Natural killer cell (primary cell): ENCODE results near the gene IL22RA1. TPM values are rescaled to one million over a fixed set of nuclear protein-coding genes. Genes with fewer than 3 reads are reported as not detected.

Experiments
- ATAC-seq, 3 donors: fragments of 150-1000 bp in 2 of 3; fragments of 200-7000 bp in 1 of 3; cut with Tn5 transposase; 1 replicate in 1 of 3; 2 replicates in 2 of 3; pipeline ENCODE4 v1.10.0; 2021; ENCODE audit warnings: mild to moderate bottlenecking in 2 of 3, moderate library complexity in 2 of 3
- DNase-seq, 2 donors: peaks; one replicate each; pipeline versions ENCODE4 v3.0.0 to v3.0.0-alpha.2; 2013 to 2021; ENCODE audit warnings: mixed read lengths in 1 of 2
- H3K27ac ChIP-seq: one replicate; pipeline ENCODE4 v1.5.1; 2013; ENCODE audit warnings: mild to moderate bottlenecking, low read length
- H3K27me3 ChIP-seq: one replicate; pipeline ENCODE4 v1.6.1; 2013; ENCODE audit warnings: low read length; ENCODE audit not compliant: control insufficient read depth, insufficient read depth
- H3K36me3 ChIP-seq: one replicate; pipeline ENCODE4 v1.6.1; 2013; ENCODE audit warnings: low read length; ENCODE audit not compliant: control insufficient read depth, insufficient read depth
- H3K4me1 ChIP-seq: one replicate; pipeline ENCODE4 v1.6.1; 2013; ENCODE audit warnings: low read length; ENCODE audit not compliant: control insufficient read depth, insufficient read depth
- H3K4me3 ChIP-seq: one replicate; pipeline ENCODE4 v1.5.1; 2013; ENCODE audit warnings: low read length
- H3K9me3 ChIP-seq: one replicate; pipeline ENCODE4 v1.6.1; 2013; ENCODE audit warnings: low read length; ENCODE audit not compliant: control insufficient read depth, insufficient read depth
- H3K27ac Mint-ChIP-seq, 2 donors: one replicate each; pipeline ENCODE4 v1.8.0; 2022; ENCODE audit warnings: mild to moderate bottlenecking in 2 of 2, mixed read lengths in 2 of 2, moderate library complexity in 1 of 2
- H3K27me3 Mint-ChIP-seq, 2 donors: one replicate each; pipeline ENCODE4 v1.8.0; 2022; ENCODE audit warnings: low read depth in 2 of 2, mixed read lengths in 2 of 2
- H3K36me3 Mint-ChIP-seq: one replicate; pipeline ENCODE4 v1.8.0; 2022; ENCODE audit warnings: mixed read lengths
- H3K4me1 Mint-ChIP-seq, 2 donors: one replicate each; pipeline ENCODE4 v1.8.0; 2022; ENCODE audit warnings: mixed read lengths in 2 of 2
- H3K4me3 Mint-ChIP-seq: one replicate; pipeline ENCODE4 v1.8.0; 2022; ENCODE audit warnings: mild to moderate bottlenecking, moderate library complexity, mixed read lengths
- H3K9me3 Mint-ChIP-seq, 2 donors: one replicate each; pipeline ENCODE4 v1.8.0; 2022; ENCODE audit warnings: mixed read lengths in 2 of 2
- CTCF ChIP-seq: fragments of 200-600 bp; IDR thresholded peaks from one replicate; pipeline ENCODE4 v1.8.0; 2022; ENCODE audit warnings: antibody characterized with exemption
- WGBS: methylation state at CpG from one replicate; pipeline ENCODE4 v1.1.7; 2013; ENCODE audit warnings: missing lambda C conversion rate; ENCODE audit not compliant: insufficient coverage; 5-methylcytosine and 5-hydroxymethylcytosine counted together
- intact Hi-C: fragments of 100-400 bp; cut with micrococcal nuclease; formaldehyde crosslinking; loops from one replicate; pipeline ENCODE4 v1.14.2; 2022
- total RNA-seq, 4 donors: library from RNA; stranded (reverse); fragments of 120-200 nt in 1 of 4; gene quantifications; one replicate each; pipeline versions ENCODE4 v1.2.3 to v1.2.4, GENCODE V29; 2013 to 2022

IL22RA1 gene
- total RNA-seq, 3 donors from 2014 or later (not counting 1 experiment from before 2014, with no cell fraction given): not detected

GRCh38 chr1:24127801-24128363 is 15.1 kb downstream of the IL22RA1 start:
- Histone ChIP-seq H3K27me3 (no peaks in the 10 kb centered on the region), H3K4me3 (no peak overlapping the region), H3K9me3 (no peaks in the 10 kb centered on the region), H3K36me3 (no peaks in the 10 kb centered on the region), H3K4me1 (no peaks in the 10 kb centered on the region), H3K27ac (no peak overlapping the region)
- DNase-seq (no peak), ATAC-seq (no peak)
- Mint-ChIP-seq H3K4me3 (no peak overlapping the region), H3K36me3 (no peaks in the 10 kb centered on the region), H3K27me3 (peaks cover 0 to 3% of the 10 kb centered on the region in 2 donors), H3K9me3 (no peaks in the 10 kb centered on the region), H3K4me1 (no peaks in the 10 kb centered on the region), H3K27ac (no peak overlapping the region)
- 91% methylated on average over 7 of the region's 7 CpGs for WGBS
- intact Hi-C loops: no loop called here
- no peak for TF ChIP-seq CTCF

DNA sequence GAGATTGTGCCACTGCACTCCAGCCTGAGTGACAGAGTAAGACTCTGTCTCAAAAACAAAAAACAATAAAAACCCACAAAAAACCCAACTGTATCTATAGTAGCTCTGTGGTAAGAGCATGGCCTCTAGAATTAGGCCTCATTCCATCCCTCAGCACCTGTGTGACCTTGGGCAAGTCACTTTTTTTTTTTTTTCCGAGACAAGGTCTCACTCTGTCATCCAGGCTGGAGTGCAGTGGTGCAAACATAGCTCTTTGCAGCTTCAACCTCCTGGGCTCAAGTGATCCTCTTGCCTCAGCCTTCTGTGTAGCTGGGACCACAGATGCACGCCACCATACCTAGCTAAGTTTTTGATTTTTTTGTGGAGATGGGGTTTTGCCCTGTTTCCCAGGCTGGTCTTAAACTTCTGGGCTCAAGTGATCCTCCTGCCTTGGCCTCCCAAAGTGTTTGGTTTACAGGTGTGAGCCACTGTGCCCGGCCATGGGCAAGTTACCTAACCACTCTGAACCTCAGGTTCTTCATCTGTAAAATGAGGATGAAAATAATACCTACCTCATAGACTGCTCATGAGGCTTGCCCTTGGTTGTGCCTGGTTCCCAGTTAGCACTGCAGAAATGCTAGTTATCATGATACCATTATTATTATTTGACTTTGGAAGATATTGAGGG is 15.7 kb downstream of the IL22RA1 start:
- no peak for TF ChIP-seq CTCF
- Mint-ChIP-seq H3K9me3 (no peaks in the 10 kb centered on the region), H3K27ac (no peak overlapping the region), H3K36me3 (no peaks in the 10 kb centered on the region), H3K27me3 (peaks cover 0 to 3% of the 10 kb centered on the region in 2 donors), H3K4me3 (no peak overlapping the region), H3K4me1 (no peaks in the 10 kb centered on the region)
- ATAC-seq (no peak), DNase-seq (no peak)
- WGBS: 96% methylated on average over 3 of the region's 3 CpGs
- Histone ChIP-seq H3K27me3 (no peaks in the 10 kb centered on the region), H3K9me3 (no peaks in the 10 kb centered on the region), H3K4me3 (no peak overlapping the region), H3K27ac (no peak overlapping the region), H3K4me1 (no peaks in the 10 kb centered on the region), H3K36me3 (no peaks in the 10 kb centered on the region)
- intact Hi-C loops: no loop called here

DNA sequence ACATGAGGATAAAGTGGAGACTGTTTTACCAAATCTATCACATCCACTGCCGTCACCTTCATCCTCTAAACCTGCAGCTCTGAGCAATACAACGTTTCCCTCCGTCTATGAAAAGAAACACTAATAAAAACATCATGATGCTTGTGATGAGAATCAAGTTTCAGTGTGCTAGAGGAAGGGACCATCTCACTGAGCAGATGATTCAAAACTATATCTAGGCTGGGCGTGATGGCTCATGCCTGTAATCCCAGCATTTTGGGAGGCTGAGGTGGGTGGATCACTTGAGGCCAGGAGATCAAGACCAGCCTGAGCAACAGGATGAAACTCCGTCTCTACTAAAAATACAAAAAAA is 16.3 kb downstream of the IL22RA1 start:
- WGBS: 83% methylated on average over 1 of the region's 5 CpGs
- no peak overlapping the region for H3K4me3 ChIP-seq
- no peaks in the 10 kb centered on the region for H3K36me3 ChIP-seq
- no peaks in the 10 kb centered on the region for H3K4me1 ChIP-seq
- no peaks in the 10 kb centered on the region for H3K27me3 ChIP-seq
- Mint-ChIP-seq H3K4me3 (no peak overlapping the region), H3K27ac (no peak overlapping the region), H3K36me3 (no peaks in the 10 kb centered on the region), H3K9me3 (no peaks in the 10 kb centered on the region), H3K4me1 (no peaks in the 10 kb centered on the region), H3K27me3 (peaks cover 0 to 3% of the 10 kb centered on the region in 2 donors)
- TF ChIP-seq CTCF: no peak
- H3K27ac ChIP-seq: no peak overlapping the region
- DNase-seq (no peak), ATAC-seq (no peak)
- no peaks in the 10 kb centered on the region for H3K9me3 ChIP-seq
- intact Hi-C loops: no loop called here
